HepG2 (cell line): Measurements from ENCODE around the gene HDAC4. TPM values are rescaled to one million over a fixed set of nuclear protein-coding genes. Genes with fewer than 3 reads are reported as not detected.

Experiments
- UBTF ChIP-seq: sonication (generic); formaldehyde crosslinking; IDR thresholded peaks from 2 replicates; pipeline ENCODE4 v1.4.0; 2020; ENCODE audit warnings: mild to moderate bottlenecking, missing genetic modification reagents
- ZBED4 ChIP-seq: sonication (generic); formaldehyde crosslinking; IDR thresholded peaks from 2 replicates; pipeline ENCODE4 v1.4.0; 2020; ENCODE audit warnings: missing genetic modification reagents, borderline replicate concordance
- ZFP1 ChIP-seq: IDR thresholded peaks from 2 replicates; pipeline ENCODE4 v1.6.1; 2016
- ZFP90 ChIP-seq: sonication (generic); formaldehyde crosslinking; IDR thresholded peaks from 2 replicates; pipeline ENCODE4 v1.8.0; 2022; ENCODE audit warnings: missing genetic modification reagents, mild to moderate bottlenecking, inconsistent platforms, borderline replicate concordance
- polyA plus RNA-seq, 8 experiments: library from polyadenylated mRNA; depleted of rRNA in 3 of 8; stranded (reverse) in 7 of 8; unstranded in 1 of 8; fragments of >200 nt; fragmentation: Illumina TruSeq in 4 of 8; extraction: Trizol in 4 of 8; gene quantifications; 2 replicates each; pipeline versions ENCODE4 v1.2.1 to v1.2.3, GENCODE V29; 2011 to 2016; ENCODE audit warnings: low read depth in 4 of 8, missing spikeins in 1 of 8, mixed read lengths in 1 of 8; ENCODE audit not compliant: insufficient read depth in 1 of 8
- total RNA-seq, 5 experiments: library from RNA; depleted of rRNA; stranded (reverse); fragments of >200 nt; fragmentation: Illumina TruSeq; extraction: Trizol; gene quantifications; 2 replicates each; pipeline ENCODE4 v1.2.3, GENCODE V29; 2016; ENCODE audit warnings: low read depth in 1 of 5

Gene HDAC4
- total and polyA plus RNA-seq, 2 of the 13 experiments (the other 11 are each of a cell fraction or from before 2014, with no cell fraction given): 10.1 to 11.5 TPM

- TF ChIP-seq ZBED4 (CRISPR knock-in tag) (no peak), ZFP1 (CRISPR knock-in tag) (no peak), ZFP90 (CRISPR knock-in tag) (no peak), UBTF (CRISPR knock-in tag) (no peak)
Measured at GRCh38 chr2:239397931-239398471, 2.8 kb downstream of the HDAC4 start (continued).
